B cell (primary cell): ENCODE measurements around the gene TARBP2. TPM values are rescaled to one million over a fixed set of nuclear protein-coding genes. Genes with fewer than 3 reads are reported as not detected.

Experiments
- ATAC-seq: fragments of 200-7000 bp; cut with Tn5 transposase; one replicate; pipeline ENCODE4 v1.10.0; 2021; ENCODE audit warnings: low read depth, mild to moderate bottlenecking, moderate number of reproducible peaks, moderate library complexity
- CTCF ChIA-PET: fragments of 350-600 bp; sonication (Branson Sonifier 250); formaldehyde crosslinking; loops from one replicate; lab custom pipeline; 2021; ENCODE audit warnings: antibody characterized with exemption, inconsistent platforms; lab: Charles Lee
- POLR2A ChIA-PET: fragments of 350-600 bp; sonication (Branson Sonifier 250); formaldehyde crosslinking; loops from one replicate; lab custom pipeline; 2021; ENCODE audit warnings: antibody characterized with exemption; lab: Charles Lee
- DNase-seq: peaks from one replicate; pipeline ENCODE4 v3.0.0; 2013
- H2AFZ ChIP-seq: 2 replicates; pipeline ENCODE4 v1.6.1; 2012; ENCODE audit warnings: mild to moderate bottlenecking, low read depth, low read length; ENCODE audit not compliant: insufficient read depth, poor library complexity, severe bottlenecking
- H3K27ac ChIP-seq, 2 donors: 1 replicate in 1 of 2; 2 replicates in 1 of 2; pipeline ENCODE4 v1.5.1; 2012 to 2013; ENCODE audit warnings: low read length in 2 of 2, mild to moderate bottlenecking in 2 of 2, moderate library complexity in 1 of 2
- H3K27me3 ChIP-seq, 4 experiments: fragments of 200-600 bp in 1 of 4; sonication (generic) in 1 of 4; replicated peaks in 1 of 4; 1 replicate in 2 of 4; 2 replicates in 2 of 4; pipeline versions ENCODE4 v1.6.1 to v1.7.0; 2013 to 2016; ENCODE audit warnings: low read length in 3 of 4, mild to moderate bottlenecking in 2 of 4, mixed read lengths in 1 of 4, moderate library complexity in 1 of 4; ENCODE audit not compliant: insufficient read depth in 4 of 4, control insufficient read depth in 3 of 4; ENCODE audit errors: control extremely low read depth in 1 of 4
- H3K36me3 ChIP-seq, 2 experiments: replicated peaks in 1 of 2; 1 replicate in 1 of 2; 2 replicates in 1 of 2; pipeline versions ENCODE4 v1.6.1 to v1.7.1; 2013; ENCODE audit warnings: low read length in 1 of 2; ENCODE audit not compliant: insufficient read depth in 2 of 2, control insufficient read depth in 1 of 2; ENCODE audit errors: control extremely low read depth in 1 of 2, extremely low read depth in 1 of 2
- H3K4me1 ChIP-seq, 2 donors: fragments of 200-600 bp in 1 of 2; sonication (generic) in 1 of 2; 1 replicate in 1 of 2; 2 replicates in 1 of 2; pipeline versions ENCODE4 v1.5.1 to v1.6.1; 2013 to 2017; ENCODE audit warnings: low read length in 2 of 2; ENCODE audit not compliant: control insufficient read depth in 2 of 2, insufficient read depth in 2 of 2
- H3K4me2 ChIP-seq: replicated peaks from 2 replicates; pipeline ENCODE3; 2012; ENCODE audit warnings: mild to moderate bottlenecking, low read depth, low read length; ENCODE audit not compliant: poor library complexity, severe bottlenecking
- H3K4me3 ChIP-seq, 5 experiments: fragments of 200-600 bp in 1 of 5; sonication (generic) in 1 of 5; 1 replicate in 3 of 5; 2 replicates in 2 of 5; pipeline versions ENCODE4 v1.5.1 to v1.7.0; 2011 to 2016; ENCODE audit warnings: low read length in 4 of 5, mild to moderate bottlenecking in 4 of 5, low read depth in 2 of 5, control low read depth in 1 of 5, moderate library complexity in 1 of 5; ENCODE audit not compliant: insufficient read depth in 1 of 5; ENCODE audit errors: control extremely low read depth in 1 of 5, extremely low read depth in 1 of 5
- H3K79me2 ChIP-seq: fragments of 200-600 bp; sonication (generic); one replicate; pipeline ENCODE4 v1.6.0; 2016; ENCODE audit warnings: low read length; ENCODE audit not compliant: control insufficient read depth, insufficient read depth
- H3K9ac ChIP-seq: fragments of 200-600 bp; sonication (generic); 2 replicates; pipeline ENCODE4 v1.6.1; 2017; ENCODE audit warnings: mild to moderate bottlenecking, low read length, moderate library complexity
- H3K9me3 ChIP-seq, 3 donors: one replicate each; pipeline versions ENCODE4 v1.6.1 to v1.7.1; 2013; ENCODE audit warnings: low read length in 2 of 3; ENCODE audit not compliant: control insufficient read depth in 2 of 3, insufficient read depth in 1 of 3; ENCODE audit errors: control extremely low read depth in 1 of 3
- H4K20me1 ChIP-seq: 2 replicates; pipeline ENCODE4 v1.6.0; 2012; ENCODE audit warnings: mild to moderate bottlenecking, low read length; ENCODE audit not compliant: insufficient read depth, control insufficient read depth, poor library complexity, severe bottlenecking
- H3K27ac Mint-ChIP-seq: one replicate; pipeline ENCODE4 v1.8.0; 2021; ENCODE audit warnings: mixed read lengths
- H3K27me3 Mint-ChIP-seq: one replicate; pipeline ENCODE4 v1.8.0; 2021; ENCODE audit warnings: mixed read lengths
- H3K4me1 Mint-ChIP-seq: one replicate; pipeline ENCODE4 v1.8.0; 2021; ENCODE audit warnings: mixed read lengths
- H3K4me3 Mint-ChIP-seq: one replicate; pipeline ENCODE4 v1.8.0; 2021; ENCODE audit warnings: mixed read lengths
- H3K9me3 Mint-ChIP-seq: one replicate; pipeline ENCODE4 v1.8.0; 2022; ENCODE audit warnings: mixed read lengths; ENCODE audit not compliant: insufficient read depth
- CTCF ChIP-seq: fragments of 200-600 bp; IDR thresholded peaks from one replicate; pipeline ENCODE4 v1.8.0; 2022; ENCODE audit warnings: antibody characterized with exemption, mild to moderate bottlenecking
- EZH2 ChIP-seq: IDR thresholded peaks from 2 replicates; pipeline ENCODE4 v1.6.1; 2012; ENCODE audit warnings: borderline replicate concordance, low read depth, mild to moderate bottlenecking, moderate library complexity, low read length; ENCODE audit not compliant: insufficient read depth, poor library complexity, severe bottlenecking
- WGBS: methylation state at CpG from one replicate; pipeline ENCODE4 v1.1.5; 2013; ENCODE audit warnings: missing lambda C conversion rate; ENCODE audit not compliant: insufficient coverage; 5-methylcytosine and 5-hydroxymethylcytosine counted together
- intact Hi-C: fragments of 100-400 bp; cut with micrococcal nuclease; formaldehyde crosslinking; loops from one replicate; pipeline ENCODE4 v1.10.0; 2022
- polyA plus RNA-seq: library from polyadenylated mRNA; depleted of rRNA; stranded (reverse); fragments of >200 nt; gene quantifications from 2 replicates; pipeline ENCODE4 v1.2.3, GENCODE V29; 2012
- total RNA-seq, 2 donors: library from RNA; stranded (reverse); fragments of 120-200 nt in 1 of 2; gene quantifications; 1 replicate in 1 of 2; 2 replicates in 1 of 2; pipeline versions ENCODE4 v1.2.3 to v1.2.4, GENCODE V29; 2013 to 2022

Gene TARBP2
- total and polyA plus RNA-seq, 2 donors (not counting 1 experiment from before 2014, with no cell fraction given) = 41.6 to 47.2 TPM

- H3K36me3 ChIP-seq = peaks cover 0 to 32% of the 10 kb centered on the region in 2 experiments
- H3K27ac Mint-ChIP-seq = no peak overlapping the region
- TF ChIP-seq EZH2 = no peak
- no peak for TF ChIP-seq CTCF
- H2AFZ ChIP-seq = no peak overlapping the region
- H3K27ac ChIP-seq = no peak overlapping the region
- no peak overlapping the region for H3K4me2 ChIP-seq
- no peaks in the 10 kb centered on the region for H4K20me1 ChIP-seq
- ChIA-PET CTCF (interaction anchor here (0.8 to 1.8 kb wide), 2 partner anchors 124 to 125 kb away, joined by 3 to 4 read pairs; partner anchors contain the start of gene ATP5MC2), POLR2A (no interaction called here)
- H3K9me3 Mint-ChIP-seq = no peaks in the 10 kb centered on the region
- H3K27me3 Mint-ChIP-seq = no peaks in the 10 kb centered on the region
- WGBS = no CpG with 5 or more reads among the region's 2 CpGs
- no peaks in the 10 kb centered on the region for H3K4me1 ChIP-seq
- H3K4me3 Mint-ChIP-seq = no peak overlapping the region
- no peaks in the 10 kb centered on the region for H3K27me3 ChIP-seq
- intact Hi-C loops = no loop called here
- H3K9me3 ChIP-seq = no peaks in the 10 kb centered on the region
- no peaks in the 10 kb centered on the region for H3K4me1 Mint-ChIP-seq
- DNase-seq (no peak), ATAC-seq (no peak)
- no peak overlapping the region for H3K4me3 ChIP-seq
- no peak overlapping the region for H3K9ac ChIP-seq
- H3K79me2 ChIP-seq = no peaks in the 10 kb centered on the region
Observed at GRCh38 chr12:53551889-53552291, 50.8 kb downstream of the TARBP2 start.

- no peak for DNase-seq
- ChIA-PET CTCF (interaction anchor here (0.8 to 1.8 kb wide), 2 partner anchors 123 to 125 kb away, joined by 3 to 4 read pairs; partner anchors contain the start of gene ATP5MC2), POLR2A (no interaction called here)
- no peak overlapping the region for H3K27ac Mint-ChIP-seq
- intact Hi-C loops = no loop called here
- H3K27me3 ChIP-seq = no peaks in the 10 kb centered on the region
- no peak overlapping the region for H3K4me3 Mint-ChIP-seq
- no peak overlapping the region for H2AFZ ChIP-seq
- H3K27me3 Mint-ChIP-seq = no peaks in the 10 kb centered on the region
- no peaks in the 10 kb centered on the region for H3K9me3 Mint-ChIP-seq
- no peak overlapping the region for H3K4me2 ChIP-seq
- TF ChIP-seq EZH2 (no peak), CTCF (no peak)
- 99% methylated on average over 8 of the region's 14 CpGs for WGBS
- no peak for ATAC-seq
- H3K4me1 ChIP-seq = no peaks in the 10 kb centered on the region
- no peaks in the 10 kb centered on the region for H3K9me3 ChIP-seq
- H4K20me1 ChIP-seq = no peaks in the 10 kb centered on the region
- H3K4me3 ChIP-seq = no peak overlapping the region
- H3K9ac ChIP-seq = no peak overlapping the region
- no peak overlapping the region for H3K27ac ChIP-seq
- H3K36me3 ChIP-seq = peaks cover 0 to 32% of the 10 kb centered on the region in 2 experiments
- no peaks in the 10 kb centered on the region for H3K79me2 ChIP-seq
- H3K4me1 Mint-ChIP-seq = no peaks in the 10 kb centered on the region
Observed at GRCh38 chr12:53552361-53553327, 51.6 kb downstream of the TARBP2 start.
